NCI-H446 treated with DMSO at 0.1 percent for 48 hours (cell line): ENCODE data around the gene SHROOM3.
A peak's percentile ranks its signal among the peaks of the same experiment; 100 is the strongest.

Source experiments
- DNase-seq: peaks from one replicate; lab custom pipeline; 2025; lab: John Stamatoyannopoulos, UW

SHROOM3 gene

DNA sequence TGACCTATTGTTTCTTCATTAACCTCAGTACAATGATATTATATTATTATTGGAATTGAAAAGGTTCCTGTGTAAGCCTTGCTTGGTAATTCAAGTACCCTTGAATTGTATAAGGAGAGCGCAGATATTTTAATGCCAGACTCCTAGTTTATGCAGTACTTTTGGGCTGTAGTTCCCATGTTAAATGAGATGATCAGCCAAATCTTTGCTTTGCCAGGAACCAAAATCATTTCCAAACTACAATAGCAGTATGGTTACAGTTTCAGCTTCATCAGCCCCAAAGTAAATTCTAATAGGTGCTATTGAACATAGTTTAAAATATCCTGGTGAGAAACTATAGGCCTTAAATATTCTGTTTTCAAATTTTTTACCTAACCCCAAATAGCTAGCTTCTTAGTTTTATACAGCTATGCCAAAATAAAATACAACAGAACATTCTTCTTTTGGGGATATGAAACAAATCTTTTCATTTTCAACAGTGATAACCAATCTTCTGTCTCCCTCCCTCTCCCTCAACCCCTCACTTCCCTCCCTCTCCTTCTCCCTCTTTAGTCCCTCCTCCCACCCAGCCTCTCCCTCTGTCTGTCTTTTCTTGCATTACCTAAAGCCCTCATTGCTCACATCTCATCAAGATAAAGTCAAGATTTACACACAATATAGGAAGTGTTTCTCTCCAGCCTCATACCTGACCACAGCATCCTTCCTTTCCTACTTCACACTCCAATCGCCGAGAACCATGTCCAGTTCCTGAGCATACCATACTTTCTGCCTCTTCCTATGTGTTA, 190.1 kb downstream of the SHROOM3 start:
- DNase-seq: no peak

GRCh38 chr4:76626686-76627465, 191.8 kb downstream of the SHROOM3 start:
- DNase-seq: no peak

DNA sequence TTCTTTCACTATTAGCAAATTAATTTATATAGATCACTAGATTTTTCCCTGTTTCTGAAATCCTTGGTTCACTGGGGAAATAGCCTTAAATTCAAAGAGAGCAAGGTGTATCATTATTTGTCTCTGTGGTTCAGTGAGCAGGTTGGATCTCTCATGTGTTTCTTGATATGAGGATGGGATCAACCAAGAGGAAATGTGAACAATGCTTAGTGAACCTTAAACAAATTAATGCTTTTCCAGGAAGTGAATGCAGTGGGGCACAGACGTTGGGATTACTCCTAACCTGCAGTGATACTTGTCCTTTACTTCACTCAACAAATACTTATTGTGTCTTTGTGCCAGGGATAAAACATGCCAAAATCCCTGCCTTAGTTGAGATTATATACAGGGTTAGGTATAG, 193.2 kb downstream of the SHROOM3 start:
- DNase-seq: no peak

GRCh38 chr4:76630741-76631140, 195.7 kb downstream of the SHROOM3 start:
- no peak for DNase-seq

DNA sequence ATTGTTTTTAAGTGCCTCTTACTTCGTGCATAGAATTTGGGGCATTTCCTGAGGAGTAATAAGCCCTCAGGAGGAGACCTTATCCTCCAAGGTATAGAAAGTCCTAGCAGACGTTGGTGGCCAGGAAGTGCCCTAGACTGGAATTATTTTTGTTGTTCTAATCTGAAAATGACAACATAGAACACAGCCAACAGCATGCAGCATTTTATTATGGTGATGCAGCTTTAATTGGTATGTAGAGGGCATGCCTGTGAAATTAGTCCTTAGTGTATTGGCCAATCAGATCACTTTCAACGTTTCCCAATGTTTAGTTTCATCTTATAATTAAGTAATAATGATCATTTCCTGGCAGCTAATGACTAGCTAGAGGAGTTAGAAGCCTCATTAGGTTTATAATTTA, 199.2 kb downstream of the SHROOM3 start:
- DNase-seq: no peak

DNA sequence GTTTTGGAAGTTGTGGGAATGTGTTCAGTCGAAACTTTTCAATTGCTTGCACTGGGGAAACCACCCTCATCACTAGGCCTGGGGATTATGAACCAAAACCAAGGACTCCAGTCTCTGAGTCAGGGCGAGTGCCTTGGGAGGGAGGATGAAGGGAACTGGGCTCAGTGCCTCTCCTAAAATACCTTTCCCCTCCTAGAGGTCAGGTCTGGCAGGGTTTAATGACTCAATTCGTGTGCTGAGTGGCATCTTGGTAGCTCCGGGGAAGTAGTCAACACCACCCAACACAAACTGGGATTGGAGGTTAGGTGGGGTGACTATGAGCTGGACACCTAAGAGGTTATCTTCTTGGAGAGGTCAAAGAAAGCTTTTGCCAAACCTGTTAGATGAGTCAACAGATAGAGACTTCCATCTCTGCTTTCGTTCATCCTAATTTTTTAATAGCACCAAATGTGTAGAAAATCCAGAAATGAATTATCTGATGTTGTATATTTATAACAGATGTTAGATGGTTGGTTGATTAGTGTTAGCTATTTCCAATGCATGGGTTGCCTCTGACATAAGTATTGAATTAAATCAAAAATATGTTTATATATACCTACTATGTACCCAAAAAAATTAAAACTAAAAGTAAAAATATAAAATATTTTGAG, 202.8 kb downstream of the SHROOM3 start:
- DNase-seq: no peak

DNA sequence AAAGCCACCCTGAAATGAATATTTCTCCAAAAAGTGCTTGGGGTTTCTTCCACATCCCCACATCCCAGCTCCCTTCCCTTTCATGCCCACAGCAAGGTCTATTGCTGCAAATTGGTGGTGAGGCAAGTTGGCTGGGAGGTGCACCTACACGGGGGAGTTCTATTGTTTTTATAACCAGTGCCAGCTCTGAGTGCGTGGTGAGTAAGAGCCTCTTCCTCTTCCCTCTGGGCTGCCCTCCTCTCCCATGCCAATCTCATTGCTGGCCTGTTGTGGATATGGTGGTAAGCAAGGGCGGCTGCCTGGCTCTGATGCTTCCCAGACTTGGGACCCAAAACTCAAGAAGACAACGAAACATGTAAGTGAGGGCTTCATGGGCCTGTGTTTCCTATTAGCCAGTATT, 204.3 kb downstream of the SHROOM3 start:
- no peak for DNase-seq

DNA sequence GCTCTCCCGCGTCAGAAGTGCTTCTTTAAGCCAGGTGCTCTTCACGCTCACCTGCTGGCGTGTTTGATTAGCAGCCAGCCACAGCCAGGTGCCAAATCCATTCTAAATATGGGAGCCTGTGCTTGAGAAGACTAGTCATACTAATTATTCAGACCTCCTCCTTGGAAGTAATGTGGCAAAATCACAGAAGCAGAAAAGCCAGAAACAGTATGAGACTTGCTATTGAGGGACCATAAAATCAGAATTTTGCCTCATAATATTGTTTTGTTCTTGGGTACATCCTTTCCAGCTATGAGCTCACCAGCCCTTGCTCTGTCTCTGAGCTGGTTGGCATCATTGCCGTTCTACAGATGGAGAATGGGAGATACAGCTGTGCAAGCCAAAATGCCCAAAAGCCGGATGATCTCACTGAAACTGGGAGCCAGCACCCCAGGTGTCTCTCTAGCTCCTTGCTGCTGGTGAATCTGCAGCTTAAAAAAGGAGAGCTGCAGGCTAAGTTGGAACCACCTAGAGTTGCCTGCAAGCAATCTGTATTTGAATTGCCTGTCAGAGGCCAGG, 205.4 kb downstream of the SHROOM3 start:
- peak; percentile 8 for DNase-seq

DNA sequence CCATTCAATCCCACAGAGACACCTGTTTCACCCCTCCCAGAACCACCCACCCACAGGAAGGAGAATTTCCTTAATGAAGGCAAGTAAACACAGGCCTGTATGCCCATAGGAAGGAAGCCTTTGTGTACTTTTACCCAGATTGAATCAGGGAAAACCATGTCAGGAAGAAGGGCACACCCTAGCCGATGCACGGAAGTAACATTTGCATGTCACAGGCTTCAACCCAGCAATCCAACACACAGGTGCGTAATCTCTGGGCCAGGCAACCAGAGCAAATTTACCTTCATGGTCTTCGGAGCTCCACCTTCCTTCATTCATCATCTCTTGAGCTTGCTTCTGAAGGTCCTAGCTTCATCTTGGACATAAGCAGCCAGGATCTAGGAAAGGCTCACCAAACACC, 206.3 kb downstream of the SHROOM3 start:
- no peak for DNase-seq

GRCh38 chr4:76641758-76642157, 206.7 kb downstream of the SHROOM3 start:
- DNase-seq: no peak

DNA sequence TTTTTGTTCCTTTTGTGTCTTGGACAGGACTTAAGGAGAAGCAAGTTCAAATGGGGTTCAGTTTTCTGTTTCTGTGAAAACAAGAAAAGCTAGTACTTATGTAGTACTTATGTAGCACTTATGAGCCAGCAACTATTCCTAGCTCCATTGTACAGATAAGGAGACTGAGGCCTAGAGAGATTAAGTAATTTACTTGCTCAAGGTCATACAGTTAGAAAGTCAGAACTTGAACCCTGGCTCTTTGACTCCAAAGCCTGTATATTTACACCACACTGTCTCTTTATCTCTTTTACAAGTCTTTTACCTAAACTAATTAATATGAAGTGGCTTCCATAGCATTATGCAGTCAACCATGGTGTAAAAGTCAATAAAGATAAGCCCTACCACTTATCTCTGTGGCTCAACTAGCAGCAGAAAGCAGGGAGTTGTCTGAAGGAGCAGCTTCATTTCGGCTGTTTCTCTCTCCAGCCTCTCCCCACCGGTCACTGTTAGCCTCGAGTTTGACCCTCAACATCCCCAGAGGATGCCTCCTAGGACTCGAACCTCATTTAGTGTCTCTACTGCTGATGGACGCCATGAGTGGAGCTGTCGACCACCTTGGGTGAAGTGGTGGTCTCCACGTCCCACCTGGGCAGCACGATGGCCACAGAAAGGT, 209.9 kb downstream of the SHROOM3 start:
- no peak for DNase-seq

GRCh38 chr4:76649086-76649485, 214.1 kb downstream of the SHROOM3 start:
- no peak for DNase-seq

DNA sequence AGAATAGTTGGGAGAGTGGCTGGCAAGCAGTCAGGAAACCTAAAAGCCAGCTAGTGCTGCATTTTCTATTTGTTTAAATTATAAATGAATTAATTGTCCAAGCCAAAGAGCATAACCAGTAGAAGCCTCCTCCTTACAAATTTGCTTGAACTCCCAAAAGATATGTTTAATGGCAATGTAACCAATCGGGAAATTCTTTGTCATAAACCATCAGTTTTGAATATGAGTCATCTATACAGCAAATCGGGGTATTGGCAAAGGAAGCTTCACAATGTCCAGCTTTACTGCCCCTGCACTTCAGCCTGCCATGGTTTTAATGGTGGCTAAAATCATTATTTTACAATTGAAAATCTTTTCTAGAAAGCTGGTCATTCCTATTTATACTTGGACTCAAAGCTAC, 216.6 kb downstream of the SHROOM3 start:
- DNase-seq: no peak

GRCh38 chr4:76652389-76652788, 217.4 kb downstream of the SHROOM3 start:
- no peak for DNase-seq

DNA sequence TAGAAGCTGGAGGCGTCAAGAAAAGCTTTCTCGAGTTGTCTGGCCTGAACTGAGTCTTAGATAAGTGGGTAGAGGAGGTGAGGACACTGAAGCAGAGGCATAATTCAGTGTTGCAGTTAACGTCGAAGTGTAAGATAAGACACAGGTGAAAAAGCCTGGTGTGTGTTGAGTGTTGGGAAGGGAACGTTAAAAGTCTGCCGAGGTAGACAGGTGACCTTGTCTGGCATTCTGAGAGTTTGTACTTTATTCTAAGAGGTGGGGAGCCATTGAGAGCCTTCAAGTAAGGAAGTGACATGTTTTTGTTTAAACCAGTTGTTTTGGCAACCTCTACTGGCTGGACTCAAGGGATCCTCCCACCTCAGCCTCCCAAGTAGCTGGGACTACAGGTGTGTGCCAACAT, 219.1 kb downstream of the SHROOM3 start:
- DNase-seq: no peak

DNA sequence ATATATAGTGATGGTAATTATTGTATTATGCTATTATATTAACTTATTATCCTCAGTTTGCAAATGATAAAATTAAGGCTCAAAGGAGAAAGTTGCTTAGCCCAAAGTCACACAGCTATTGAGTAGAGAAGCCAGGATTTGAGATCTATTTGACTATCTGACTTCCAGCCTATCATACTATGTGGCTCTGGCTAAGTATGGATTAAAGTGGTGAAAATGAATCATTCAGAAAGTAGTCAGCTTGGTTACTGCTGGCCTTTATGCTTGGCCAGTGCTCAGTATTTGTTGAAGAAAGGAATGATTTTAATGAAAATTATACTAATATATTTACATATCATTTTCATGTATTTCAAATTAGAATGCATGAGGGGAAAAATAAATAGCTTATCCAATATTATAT, 219.8 kb downstream of the SHROOM3 start:
- DNase-seq: no peak

DNA sequence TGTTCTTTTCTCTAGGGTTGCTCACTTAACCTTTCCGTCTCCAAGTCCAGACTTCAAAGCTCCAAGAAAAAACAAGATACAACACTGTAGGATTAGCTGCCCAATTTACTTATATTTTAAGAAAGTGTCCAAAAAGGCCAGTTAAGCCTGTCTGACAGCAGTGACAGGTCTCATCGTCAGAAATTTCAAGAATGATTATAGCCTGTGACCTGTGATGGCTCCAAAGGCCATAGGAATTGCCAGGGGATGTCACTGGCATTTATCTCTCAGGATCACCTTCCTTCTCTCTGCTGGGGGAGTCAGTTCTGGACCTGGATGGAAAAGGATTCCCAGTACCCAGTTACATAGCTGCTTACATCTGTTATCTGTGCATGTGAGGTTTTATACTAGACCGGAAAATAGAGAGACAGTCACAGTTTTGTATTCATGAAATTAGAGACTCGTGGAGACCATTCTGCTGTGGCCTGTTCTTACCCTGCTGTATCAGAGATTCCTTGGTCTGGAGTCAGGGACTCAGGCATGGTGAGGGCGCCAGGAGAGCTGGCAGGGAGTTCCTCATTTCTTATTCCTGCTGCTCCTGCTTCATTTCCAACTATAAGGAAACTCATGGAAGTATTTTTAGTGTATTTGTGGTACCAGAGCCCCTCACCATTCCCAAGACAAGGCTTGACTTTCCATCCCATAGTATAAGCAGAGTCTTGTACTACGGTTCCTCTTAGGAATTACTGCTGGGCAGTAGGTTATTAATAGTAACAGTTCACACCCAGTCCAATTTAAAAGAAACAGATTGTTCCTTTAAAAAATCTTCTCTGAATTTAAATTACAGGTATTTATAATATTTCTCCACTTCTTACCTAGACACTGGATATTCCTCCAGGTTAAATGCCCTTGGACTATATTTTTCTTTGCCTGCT, 220.8 kb downstream of the SHROOM3 start:
- no peak for DNase-seq

GRCh38 chr4:76657443-76657842, 222.4 kb downstream of the SHROOM3 start:
- DNase-seq: no peak

DNA sequence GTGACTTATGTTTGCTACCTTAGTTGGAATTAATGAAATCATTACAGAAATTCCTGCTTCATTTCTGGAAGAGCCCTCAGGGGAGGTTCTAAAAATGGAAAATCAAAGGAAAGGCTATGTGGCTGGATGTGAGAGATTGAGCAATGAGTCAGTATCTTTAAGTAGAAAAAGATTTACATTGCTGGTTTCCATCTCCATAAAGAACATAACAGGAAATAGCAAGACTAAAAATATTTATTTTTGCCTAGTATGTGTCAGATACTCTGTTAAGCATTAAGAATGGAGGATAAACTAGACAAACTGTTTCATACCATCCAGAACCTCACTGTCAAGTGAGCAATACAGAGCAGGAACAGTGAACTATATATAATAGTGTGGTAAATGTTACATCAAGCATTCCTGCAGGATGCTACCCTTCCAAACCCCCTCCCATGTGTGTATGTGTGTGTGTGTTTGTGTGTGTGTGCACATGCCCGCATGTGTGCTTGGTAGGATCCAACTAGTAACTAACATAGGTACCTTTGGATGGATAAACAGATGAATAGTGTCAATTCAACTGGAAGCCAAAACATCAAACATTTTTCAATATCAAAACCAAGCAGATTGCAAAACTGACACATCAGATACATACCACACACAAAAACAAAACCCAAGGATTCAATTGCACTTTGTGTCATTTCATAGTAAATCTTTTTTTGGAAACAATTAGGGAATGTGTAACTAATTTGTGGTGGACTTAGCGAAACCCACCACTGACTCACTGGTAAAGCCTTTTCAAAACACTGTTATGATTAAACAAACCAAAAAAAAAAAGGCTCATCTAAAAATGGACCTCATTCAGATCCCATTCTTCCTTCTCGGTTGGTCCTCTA, 223.4 kb downstream of the SHROOM3 start:
- DNase-seq: no peak

GRCh38 chr4:76659103-76659490, 224.1 kb downstream of the SHROOM3 start:
- peak; percentile 9 for DNase-seq
